Activated effector memory CD4-positive, alpha-beta T cell treated with anti-CD3 and anti-CD28 coated beads, Interleukin-2, amount 50 U/mL, for 16 hours (primary cell): Measurements from ENCODE around the gene DDX10.
"Not testable (repeated sequence)": the region's sequence is repeated elsewhere in the genome, so short reads cannot be mapped to it uniquely, and the experiment has no call there.

Source experiments
- DNase-seq: peaks from one replicate; pipeline ENCODE4 v3.0.0-alpha.2; 2020

The DDX10 gene

DNA sequence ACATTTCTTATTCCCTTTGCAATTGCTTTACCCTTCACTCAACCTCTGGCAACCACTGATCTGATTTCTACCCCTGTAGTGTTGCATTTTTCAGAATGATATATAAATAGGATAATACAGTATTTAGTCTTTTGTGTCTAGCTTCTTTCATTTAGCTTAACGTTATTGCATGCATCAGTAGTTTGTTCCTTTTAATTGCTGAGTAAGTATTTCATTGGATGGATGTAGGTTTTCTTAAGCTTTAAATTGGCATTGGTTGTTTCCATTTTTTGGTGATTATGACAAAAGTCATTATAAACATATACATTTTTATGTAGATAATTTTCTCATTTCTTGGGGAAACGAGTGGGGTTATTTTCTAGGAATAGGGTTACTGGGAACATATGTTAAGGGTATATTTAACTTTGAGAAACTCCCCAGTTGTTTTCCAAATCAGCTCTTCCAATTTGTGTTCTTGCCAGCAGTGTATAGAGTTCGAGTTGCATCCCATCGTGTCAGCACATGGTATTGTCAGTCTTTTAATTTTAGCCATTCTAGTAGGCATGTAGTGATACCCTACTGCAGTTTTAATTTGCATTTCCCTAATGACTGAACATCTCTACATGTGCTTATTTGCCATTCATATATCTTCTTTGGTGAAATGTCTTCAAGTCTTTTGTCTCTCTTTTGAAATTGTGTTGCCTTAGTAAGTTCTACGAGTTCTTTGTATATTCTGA lies 60.3 kb downstream of the DDX10 start:
- no peak for DNase-seq

DNA sequence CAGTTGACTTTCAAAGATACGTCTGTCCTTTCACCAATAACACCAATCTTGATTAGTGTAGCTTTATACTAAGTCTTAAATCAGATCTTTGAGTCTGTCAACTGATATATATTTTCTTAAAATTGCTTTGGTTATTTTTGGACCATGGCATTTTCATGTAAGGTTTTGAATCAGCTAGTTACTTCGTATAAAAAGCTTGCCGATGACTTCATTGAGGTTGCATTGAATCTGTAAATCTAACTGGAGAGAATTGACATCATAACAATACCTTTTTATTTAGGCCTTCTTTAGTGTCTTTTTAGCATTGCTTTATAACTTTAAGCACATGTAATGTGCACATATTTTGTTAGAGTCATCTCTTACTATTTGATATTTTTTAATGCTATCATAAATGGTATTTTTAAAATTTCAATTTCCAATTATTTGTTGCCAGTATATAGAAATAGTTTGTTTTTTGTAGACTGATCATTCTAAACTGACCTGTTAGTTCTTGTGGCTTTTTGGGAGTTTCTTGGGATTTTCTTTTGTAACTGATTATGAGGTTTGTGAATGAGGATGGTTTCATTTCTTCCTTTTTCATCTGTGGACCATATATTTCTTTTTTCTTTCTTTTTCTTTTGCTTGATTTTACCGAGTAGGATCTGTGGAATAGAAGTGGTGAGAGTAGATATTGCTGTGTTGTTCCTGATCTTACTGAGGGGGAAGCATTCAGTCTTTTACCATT lies 61.4 kb downstream of the DDX10 start:
- no peak for DNase-seq

DNA sequence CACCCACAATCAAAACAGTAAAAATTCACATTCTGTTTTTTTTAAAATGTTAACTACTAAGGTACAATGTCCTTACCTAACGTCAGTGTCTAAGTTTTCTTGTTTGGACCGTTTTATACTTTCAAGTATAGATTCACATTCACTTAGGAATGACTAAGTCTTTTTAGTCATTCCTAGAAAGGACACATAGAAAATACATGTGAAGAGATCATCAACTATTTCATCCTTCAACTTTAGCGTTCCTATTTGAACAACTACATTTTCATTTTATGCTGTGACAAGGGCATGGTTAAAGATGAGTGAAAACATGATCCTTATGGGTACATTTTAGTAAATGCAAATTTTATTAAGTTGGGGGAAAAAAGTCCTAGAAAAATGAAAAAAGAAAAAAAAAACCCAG lies 62.8 kb downstream of the DDX10 start:
- DNase-seq: no peak

DNA sequence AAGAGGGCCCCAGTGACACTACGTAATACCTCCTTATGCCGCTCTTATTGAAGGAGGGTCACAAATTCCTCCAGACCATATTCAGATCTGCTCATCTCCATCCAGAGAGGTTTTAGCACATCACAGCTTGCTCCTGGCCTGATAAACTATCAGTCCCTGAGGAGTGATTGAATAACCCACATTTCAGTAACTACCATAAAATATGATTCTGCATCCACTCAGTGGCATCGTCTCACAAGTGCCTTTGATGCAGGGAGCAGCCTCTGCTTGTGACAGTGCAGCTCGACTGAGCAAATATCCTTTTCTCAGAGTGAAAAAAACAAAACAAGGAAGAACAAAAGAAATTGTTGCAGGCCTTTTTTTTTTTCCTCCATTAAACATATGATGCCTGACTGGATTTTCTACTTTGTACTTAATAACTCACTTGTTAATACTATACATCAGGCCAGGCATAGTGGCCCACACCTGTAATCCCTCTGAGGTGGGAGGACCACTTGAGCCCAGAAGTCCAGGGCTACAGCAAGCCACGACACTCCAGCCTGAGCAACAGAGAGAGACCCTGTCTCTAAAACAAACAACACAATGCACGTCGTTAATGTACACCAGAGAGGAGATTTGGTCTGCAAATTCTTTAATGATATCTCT lies 64.5 kb downstream of the DDX10 start:
- no peak for DNase-seq

DNA sequence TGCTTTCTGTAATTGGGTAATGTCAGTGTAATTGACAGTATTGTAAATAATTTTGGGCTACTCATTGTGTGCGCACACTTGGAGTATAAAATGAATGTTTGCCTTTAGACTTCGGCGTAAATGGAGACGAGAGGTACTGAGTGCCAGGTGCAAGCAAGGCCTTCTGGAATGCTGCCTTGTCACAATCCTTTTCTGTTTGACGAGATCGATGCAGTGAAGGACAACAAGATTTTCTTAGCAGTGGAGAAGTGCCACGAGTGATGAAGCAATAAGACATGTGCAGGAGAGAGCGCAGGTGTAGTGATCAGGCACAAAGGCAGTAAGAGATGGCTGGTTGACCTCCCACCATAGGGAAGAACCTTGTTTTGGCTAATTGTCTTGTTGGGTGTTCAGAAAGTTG lies 67.5 kb downstream of the DDX10 start:
- no peak for DNase-seq

DNA sequence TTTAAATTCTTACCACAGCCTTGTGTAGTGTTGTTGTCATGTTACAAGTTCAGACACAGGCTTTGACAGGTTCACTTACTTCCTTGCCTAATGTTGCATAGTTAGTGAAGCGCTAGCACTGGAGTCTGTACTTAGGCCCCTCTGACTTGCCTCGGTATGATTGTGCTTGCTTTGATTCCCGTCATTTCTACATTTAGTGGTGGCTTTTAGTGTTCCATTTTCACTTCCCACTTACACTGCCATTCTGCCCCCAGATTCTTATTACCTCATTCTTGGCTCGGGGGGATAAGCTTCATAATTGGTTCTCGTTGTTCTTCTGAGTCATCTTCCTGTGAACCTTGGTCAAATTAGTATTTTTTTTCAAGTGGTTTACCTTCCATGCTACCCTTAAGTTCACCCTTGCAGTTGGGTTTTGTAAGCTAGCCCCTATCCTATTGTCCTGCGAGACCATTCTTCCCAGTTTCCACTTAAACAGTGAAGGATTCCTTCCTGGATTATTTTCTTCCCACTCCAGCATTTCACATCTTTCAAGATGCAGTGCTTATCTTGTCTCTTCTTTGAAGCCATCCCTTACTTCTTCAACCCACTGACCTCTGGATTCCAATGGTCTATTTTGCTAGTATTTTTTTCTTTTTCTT lies 68.7 kb downstream of the DDX10 start:
- DNase-seq: peak; percentile 64

DNA sequence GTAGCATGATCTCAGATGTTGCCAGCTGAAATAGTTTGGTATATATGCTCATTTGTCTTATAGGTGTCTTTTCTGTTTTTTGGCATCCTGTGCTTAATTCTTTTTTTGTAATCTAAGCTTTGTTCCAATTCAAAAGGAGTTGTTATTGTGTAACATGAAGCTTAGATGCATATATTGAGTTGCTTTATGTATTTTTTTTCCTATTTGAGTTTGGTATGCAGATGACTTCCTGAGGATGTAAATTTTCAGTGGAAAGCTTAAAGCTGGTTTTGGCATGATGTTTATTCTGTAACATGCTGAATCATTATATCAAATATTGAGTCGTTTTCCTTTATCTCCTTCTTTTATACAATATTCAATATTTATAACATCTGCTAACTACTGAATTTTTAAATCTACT lies 69.4 kb downstream of the DDX10 start:
- DNase-seq: no peak

DNA sequence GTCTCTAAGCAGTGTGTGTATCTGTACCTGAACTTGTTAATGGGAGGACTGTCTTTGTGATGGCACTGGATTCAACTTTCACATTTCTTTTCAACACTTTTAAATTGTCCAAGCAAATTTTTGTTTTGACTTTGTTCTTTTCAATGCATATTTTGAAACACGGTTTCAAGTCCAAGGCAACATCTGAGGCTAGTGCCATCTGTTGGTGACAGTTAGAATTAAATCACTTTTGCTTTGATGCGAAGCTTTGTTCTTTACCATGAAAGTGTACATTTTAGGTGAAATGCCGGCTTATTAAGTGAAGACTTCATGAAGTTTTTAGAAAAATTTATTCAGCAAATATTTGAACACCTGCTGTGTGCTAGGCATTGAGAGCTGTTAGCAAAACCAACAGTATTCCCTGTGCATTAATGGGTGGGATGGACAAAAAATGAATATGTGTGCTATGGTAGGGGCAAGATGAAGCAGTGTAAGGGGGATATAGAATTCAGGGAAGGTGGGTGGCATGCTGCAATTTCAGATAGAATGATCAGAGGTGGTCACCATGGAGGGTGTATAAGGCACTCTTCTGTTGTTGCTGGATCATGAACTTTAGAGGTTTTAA lies 70.2 kb downstream of the DDX10 start:
- DNase-seq: no peak

DNA sequence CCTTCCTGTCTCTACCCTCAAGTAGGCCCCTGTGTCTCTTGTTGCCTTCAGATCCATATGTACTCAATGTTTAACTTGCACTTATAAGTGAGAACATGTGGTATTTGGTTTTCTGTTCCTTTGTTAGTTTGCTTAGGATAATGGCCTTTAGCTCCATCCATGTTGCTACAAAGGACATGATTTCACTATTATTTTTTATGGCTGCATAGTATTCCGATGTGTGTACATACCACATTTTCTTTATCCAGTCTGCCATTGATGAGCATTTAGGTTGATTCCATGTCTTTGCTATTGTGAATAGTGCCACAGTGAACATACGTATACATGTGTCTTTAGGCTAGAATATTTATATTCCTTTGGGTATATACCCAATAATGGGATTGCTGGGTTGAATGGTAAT lies 75.3 kb downstream of the DDX10 start:
- DNase-seq: not testable (repeated sequence)

DNA sequence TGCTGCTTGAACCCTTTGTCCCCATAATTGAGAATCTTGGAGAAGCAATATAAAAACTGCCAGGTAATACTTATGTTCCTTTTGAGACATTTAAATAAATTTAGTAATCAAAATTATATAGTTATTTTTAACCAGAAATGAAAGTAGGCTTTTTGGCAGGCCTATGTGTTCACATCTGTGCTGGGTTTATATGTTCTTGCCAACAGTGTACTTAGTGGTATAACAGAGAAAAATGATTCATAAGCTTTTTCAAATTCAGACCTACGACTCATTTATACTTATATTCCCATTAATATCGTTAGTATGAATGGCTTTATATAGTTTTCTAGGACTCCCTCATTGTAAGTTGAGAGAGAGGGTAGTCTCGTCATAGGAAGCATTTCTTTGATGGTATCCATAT lies 79.0 kb downstream of the DDX10 start:
- DNase-seq: no peak

DNA sequence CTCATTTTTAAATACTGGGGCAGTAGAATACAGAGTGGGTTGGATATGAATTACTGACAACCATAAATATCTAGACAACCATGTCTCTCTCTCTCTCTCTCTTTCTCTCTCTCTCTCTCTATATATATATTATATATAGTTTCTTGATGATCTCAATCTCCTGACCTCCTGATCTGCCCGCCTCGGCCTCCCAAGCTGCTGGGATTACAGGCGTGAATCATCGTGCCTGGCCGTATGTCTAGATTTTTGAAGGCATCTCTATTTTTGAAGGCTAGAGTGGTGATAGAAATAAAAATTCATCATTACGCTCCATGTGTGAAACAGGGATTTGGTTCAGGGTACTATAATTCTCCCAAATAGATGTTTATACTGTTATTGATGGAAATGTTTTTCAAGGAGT lies 84.1 kb downstream of the DDX10 start:
- DNase-seq: no peak

DNA sequence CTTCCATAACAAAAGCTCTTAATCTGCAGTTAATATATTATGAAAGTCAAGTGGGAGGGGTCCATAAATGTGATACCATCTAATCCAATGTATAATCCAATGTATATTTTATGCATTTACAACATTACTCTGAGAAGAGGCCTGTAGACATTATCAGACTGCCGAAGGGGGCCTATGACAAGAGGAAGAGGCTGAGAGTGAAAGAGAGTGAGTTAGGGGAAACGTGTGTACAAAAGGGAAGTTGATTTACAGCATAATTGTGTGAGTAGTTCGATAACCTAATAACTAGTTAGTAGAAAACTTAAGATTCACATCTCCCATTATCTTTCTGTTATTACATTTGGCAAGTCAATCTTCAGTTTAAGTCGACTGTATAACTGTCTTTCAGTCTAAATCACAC lies 86.6 kb downstream of the DDX10 start:
- no peak for DNase-seq

DNA sequence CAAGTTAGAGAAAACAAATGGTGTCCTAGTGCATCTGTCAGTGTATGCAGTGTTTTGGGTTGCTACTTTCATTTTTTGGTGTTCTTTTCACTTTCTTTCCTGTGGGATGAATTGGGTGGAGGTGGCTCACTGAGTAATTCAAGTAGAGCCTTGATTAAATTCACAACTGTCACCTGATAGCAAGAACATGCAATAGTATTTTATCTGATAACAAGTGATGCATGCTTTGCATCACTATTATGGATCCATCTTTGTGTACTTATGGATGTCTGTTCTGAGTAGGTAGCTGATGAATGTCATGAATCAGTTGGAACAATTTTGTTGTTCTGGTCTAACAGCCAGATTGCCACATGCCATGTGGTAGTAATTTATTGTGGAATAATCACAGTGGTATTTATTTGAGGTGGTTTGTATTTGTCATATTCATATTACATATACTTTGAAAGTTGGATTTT lies 87.5 kb downstream of the DDX10 start:
- DNase-seq: no peak

DNA sequence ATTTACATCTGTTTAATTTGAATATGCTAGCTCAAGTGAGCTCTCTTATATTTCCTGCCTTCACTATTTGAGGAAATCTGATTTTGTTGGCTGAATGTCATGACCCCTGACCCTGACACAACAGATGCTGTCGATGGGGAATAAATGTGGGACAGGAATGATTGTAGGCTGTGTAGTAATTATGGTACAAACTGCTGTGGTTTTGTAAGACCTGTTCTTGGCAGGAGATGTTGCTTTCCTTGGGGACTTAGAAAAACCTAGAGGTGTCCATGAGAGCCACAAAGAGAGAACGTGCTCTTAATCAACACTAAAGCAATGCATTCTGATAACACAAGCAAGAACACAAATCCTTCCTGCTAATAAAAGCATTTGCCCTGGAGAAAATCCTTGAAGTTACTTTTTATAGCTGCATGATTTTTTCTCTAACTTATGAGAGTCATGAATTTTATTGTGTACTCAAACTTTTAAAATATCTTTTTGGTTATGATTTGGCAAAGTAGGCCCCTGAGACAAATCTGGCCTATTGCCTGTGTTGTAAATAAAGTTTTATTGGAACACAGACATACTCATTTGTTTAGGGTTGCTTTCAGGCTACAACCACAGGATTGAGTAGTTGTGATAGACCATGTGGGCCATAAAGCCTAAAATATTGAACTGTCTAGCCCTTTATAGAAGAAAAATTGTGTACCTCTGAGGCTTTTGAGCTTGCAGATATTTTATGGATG lies 90.2 kb downstream of the DDX10 start:
- DNase-seq: no peak

DNA sequence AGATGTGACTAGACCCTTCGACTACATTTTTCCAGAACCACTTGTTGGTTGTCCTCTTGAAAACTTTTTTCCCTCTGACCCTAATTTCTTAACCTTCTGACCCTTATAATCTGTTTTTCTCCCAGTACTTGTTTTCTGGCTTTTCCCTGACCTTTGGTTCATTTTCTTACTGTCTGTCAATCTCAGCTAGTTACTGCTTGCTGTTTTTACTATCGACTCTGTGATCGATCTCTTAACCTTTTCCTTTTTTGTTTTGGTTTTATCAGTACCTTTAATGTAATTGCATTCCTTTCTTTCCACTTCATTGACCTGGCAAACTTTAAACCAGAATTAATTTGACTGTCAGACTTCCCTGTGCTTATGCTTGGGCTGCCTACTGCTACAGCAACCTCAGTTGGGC lies 92.8 kb downstream of the DDX10 start:
- no peak for DNase-seq

DNA sequence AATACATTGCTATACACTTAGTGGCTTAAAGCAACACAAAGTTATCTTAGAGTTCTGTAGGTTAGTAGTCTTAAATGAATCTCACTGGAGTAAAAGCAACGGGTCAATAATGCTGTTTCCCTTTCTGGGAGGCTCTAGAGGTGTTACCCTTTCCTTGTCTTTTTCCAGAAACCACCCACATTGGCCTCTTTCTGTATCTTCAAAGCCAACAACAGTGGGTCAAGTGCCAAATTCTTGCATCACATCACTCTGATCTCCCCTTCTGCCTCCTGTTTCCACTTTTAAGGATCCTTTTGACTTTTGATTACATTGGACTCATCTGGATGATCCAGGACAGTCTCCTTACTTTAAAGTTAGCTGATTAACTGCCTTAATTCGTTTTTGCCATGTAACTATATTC lies 93.6 kb downstream of the DDX10 start:
- no peak for DNase-seq

DNA sequence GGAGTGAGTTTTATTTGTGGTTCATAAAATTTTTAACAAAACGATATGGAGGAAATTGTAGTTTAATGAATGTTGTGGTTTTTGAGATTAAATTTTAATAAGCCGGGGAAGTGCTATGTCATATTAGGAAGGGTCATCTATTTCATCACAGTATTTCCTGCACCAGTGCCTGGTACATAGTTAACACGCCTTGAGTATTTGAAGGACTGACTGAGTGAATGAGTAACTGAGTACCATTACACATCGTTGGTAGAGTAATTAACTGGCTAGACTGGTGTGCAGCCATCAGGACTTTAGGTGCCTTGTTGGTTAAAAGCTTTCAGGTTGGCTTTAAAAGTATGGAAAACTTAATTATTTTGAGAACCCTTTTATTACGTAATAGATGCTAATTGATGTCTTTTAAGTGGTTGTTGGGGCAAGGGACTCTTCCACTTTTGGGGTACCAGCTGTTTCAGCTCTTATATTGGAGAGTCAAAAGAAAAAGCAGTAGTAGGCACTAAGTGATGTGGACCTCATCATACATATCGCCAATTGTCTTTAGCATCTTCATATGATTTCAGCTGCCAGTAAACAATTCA lies 101.8 kb downstream of the DDX10 start:
- DNase-seq: no peak

DNA sequence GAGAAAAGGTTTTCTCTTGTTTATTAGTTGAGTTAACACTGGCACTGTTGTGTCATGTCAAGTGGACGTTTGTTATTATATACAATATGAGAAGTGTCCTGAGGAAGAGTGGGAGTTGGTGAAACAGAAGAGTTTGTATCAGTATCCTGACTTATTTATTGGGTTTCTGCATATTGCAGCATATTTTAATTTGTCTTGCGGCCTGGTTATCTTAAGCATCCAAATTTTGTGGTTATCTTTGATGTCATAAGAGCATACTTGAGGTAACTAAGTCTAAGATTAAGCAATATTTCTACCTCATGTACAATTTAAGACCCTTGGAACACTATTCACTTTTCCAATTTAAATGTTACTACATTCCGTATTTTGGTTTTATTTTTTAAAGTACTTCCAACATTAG lies 103.5 kb downstream of the DDX10 start:
- DNase-seq: no peak

DNA sequence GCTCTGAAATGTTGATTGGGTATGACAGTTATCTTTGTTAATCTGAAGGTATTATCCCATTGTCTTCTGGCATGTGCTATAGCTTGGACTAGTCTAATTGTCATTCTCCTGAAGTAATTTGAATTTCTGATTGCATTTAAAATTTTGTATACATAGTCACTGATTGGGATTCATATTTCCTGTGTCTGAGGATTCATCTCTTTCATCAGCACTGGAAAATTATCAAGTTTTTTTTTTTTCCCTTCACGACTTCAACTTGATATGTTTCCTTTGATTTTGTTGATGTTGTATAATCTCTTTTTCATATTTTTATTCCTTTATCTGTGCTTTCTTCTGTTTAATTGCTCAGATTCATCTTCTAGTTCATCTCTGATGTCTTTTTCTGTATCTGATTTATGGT lies 104.1 kb downstream of the DDX10 start:
- DNase-seq: no peak

DNA sequence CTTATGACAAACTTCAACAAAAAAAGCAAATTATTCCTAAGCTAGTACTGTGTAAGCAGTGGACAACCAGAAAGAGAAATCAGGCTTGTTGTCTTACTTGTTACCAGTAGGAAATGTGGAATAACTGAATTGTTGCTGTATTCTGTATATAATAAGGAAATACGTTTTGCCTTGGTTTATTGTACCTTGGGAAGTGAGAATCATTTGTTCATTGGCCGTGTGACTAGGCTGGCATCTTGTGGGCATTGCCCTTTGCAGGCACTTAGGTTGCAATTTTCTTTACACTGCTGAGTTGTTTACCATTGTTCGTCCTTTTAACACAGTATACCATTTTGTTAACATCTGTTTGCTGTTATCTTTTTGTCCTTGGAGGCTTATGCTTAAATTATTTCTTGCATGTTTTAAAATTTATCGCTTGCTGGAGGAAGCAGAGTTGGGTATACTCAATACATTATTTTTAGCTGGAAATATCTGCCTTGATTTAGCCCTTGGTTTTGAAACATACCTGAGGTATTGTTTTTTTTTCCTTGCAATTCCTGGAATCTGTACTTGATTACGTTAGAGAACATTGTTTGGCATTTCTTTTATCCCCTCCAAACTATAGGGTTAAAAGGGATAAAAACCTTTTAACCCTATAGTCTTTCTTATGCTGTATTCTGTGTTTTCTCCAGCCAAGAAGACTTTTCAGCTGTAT lies 109.3 kb downstream of the DDX10 start:
- DNase-seq: no peak

DNA sequence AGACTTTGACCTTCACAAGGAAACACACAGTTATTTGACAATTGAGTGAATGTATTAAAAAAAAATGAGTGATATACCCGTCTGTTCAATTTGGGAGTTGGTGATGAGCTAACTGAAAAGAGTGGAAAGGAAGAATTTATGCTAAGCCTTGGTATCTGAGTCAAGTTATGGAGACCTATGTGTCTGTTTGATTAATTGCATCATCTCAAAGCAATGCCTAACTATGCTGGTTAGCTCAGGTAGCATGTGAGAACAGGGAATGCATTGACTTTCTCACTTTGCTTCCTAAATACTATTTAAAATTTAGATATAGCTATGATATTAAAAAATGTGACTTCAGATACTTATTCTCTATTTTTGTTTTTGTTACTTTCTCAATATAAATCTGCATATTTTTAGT lies 110.5 kb downstream of the DDX10 start:
- DNase-seq: no peak

DNA sequence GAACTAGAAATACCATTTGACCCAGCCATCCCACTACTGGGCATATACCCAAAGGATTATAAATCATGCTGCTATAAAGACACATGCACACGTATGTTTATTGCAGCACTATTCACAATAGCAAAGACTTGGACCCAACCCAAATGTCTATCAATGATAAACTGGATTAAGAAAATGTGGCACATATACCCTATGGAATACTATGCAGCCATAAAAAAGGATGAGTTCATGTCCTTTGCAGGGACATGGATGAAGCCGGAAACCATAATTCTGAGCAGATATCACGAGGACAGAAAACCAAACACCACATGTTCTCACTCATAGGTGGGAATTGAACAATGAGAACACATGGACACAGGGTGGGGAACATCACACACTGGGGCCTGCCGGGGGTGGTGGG lies 114.3 kb downstream of the DDX10 start:
- not testable (repeated sequence) for DNase-seq
